HG03175 (cell line): Measurements from ENCODE around the gene FBRSL1.
"Not testable (repeated sequence)": the region's sequence is repeated elsewhere in the genome, so short reads cannot be mapped to it uniquely, and the experiment has no call there.

Source experiments
- ATAC-seq: cut with Tn5 transposase; IDR thresholded peaks from one replicate; pipeline ENCODE4 v1.9.1; 2021; ENCODE audit warnings: mild to moderate bottlenecking, moderate library complexity; ENCODE audit not compliant: unreplicated experiment

Gene FBRSL1

DNA sequence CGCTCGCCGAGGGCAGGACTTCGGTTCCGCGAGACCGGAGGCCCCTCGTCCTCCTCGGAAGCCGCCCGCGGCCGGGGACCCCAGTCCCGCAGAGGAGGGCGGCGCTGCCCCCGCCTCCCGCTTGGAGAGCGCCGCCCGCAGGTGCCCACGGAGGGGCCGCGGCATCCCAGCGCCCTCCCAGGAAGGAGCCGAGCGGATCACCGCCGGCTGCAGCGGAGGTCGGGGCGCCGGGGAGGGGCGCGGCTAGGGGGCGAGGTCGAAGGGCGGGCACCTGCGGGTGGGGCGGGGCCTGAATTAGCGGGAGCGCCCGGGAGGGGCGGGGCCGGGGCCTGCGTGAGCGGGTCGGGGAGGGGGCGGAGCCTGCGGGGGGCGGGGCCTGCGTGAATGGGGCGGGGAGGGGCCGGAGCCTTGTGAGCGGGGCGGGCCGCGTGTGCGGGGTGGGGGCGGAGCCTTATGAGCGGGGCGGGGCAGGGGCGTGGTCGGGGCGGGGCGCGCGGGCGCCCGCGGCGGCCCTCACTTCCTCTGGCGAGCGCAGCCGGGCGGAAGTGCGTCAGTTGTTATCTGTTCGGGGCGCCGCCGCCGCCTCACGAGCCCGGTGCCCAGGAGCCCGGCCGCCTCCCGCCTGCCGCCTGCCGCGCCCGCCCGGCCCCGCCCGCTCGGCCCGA lies at the start of gene FBRSL1:
Gene FBRSL1, plus strand, starts transcription at position 550 of the 665 bp plus-strand sequence.
- ATAC-seq = peak; percentile 58

DNA sequence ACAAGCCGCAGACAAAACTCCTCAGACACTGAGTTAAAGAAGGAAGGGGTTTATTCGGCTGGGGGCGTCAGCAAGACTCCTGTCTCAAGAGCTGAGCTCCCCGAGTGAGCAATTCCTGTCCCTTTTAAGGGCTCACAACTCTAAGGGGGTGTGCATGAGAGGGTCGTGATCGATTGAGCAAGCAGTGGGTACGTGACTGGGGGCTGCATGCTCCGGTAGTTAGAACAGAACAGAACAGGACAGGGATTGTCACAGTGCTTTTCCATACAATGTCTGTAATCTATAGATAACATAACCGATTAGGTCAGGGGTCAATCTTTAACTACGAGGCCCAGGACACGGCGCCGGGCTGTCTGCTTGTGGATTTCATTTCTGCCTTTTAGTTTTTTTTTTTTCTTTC lies 49.5 kb upstream of the FBRSL1 start:
- ATAC-seq = not testable (repeated sequence)

DNA sequence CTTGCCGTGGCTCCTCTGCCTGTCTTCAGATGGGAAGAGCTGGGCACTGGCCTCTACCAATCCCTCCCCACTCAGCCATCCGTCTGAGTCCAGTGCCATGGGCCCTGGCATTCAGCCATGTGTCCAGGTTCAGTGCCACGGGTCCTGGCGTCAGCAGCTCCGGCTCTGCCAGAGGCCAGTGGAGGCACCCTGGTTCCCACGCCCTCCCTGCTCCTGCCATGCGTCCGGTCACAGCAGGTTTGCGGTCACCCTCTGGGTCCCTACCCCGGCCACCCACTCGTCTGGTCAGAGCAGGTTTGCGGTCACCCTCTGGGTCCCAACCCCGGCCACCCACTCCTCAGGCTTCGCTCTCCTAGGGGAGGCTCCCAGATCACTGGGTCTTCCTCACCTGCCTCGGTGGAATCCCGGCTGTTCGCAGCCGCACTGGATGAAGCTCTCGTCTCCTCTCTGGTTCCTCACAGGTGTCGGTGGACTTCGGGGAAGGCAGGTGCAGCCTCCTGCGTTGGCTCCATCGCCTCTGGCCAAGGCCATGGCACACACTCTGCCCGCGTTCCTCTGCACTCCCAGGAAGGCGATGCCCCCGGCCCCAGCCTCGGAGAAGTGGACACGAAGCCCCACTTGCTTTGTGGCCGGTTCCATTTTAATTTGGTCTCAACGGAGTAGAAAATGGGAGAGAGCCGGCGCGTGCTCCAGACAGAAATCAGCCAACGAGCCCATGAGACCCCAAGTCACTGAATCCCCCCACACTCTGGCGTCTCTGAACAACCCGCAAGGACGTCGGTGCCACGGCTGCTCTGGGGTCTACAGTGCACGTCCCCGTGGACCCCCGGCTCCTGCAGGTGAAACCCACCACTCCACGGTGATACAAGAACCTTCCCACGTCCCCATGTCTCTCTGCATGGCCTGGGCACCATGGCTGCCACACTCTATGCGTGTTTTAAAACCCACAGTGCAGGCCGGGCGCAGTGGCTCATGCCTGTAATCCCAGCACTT lies 47.8 kb upstream of the FBRSL1 start:
- no peak for ATAC-seq

DNA sequence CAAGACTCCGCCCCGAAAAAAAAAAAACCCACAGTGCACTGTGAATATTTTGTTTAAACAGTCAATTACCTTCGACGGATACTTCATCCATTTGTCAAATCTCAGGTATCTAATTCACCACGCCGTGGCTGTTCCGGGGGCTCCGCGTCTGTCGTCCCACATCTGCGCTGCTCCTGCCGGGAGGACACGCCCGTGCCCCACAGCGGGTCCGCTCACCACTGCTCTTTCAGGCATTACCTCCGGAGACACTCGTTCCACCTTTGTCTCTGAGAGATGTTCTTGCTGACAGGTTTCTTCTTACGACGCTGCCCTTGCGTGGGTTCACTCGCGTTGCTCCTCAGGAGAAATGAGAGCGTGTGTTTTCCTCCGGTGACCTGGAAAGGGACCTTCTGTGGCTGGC lies 46.9 kb upstream of the FBRSL1 start:
- ATAC-seq = no peak

DNA sequence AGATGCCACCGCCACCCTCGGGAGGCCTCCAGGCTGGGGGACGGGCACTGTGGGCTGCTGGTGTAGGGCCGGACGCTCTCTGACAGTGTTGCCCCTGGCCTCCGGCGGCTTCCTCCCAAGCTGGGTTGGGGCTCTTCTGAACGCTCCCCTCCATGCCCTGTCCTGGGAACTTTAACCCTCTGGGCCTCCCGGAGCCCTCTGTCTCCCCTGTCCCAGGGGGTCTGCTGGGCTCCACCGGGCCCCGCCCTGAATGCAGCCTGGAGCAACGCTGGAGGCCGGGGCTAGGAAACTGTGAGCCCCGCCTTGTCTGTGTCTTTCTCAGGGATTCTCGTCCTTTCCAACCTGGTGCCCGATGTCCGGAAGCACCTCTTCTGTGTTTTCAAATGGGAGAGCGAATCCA lies 45.7 kb upstream of the FBRSL1 start:
- ATAC-seq = no peak

DNA sequence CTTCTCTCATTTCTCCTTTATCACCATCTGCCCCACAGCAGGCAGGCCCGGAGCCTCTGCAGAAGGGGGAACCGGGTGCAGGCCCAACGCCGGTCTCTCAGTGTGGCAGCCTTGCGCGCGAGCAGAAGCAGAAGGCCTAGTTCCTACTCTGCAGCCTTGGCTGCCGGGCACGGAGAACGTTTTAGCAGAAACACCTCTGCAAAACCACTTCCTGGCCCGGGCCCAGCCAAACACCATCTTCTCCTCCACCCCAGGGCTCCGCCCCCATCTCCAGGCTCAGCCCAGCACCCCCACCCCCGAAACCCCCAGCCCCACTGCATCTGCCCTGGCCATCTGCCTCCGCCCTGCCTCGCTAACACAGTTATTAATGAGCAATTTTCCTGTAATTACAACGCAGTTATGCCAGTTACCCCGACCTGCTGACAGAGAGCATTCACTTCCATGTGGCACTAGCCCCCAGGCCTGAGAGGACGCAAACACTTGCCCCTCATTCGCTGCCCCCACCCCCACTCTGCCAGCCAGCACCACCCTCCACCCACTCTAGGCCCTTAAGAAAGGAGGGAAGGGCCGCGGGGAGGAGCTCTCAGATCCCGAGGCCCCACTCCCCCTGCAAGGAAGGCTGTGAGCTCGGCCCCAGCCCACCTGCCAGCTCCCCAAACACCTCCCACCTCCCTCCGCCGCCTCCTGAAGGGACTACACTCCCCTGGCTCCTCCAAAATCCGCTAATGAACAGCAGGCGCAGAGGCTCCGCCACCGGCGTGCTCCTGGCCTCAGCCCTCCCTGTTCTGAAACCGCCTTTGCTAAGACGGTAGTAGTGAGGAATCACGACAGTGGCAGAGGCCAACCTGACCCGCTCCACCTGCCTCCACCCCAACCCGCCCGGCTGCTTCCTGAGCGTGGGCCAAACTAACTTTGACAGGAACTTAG lies 44.7 kb upstream of the FBRSL1 start:
- peak; percentile 65 for ATAC-seq

DNA sequence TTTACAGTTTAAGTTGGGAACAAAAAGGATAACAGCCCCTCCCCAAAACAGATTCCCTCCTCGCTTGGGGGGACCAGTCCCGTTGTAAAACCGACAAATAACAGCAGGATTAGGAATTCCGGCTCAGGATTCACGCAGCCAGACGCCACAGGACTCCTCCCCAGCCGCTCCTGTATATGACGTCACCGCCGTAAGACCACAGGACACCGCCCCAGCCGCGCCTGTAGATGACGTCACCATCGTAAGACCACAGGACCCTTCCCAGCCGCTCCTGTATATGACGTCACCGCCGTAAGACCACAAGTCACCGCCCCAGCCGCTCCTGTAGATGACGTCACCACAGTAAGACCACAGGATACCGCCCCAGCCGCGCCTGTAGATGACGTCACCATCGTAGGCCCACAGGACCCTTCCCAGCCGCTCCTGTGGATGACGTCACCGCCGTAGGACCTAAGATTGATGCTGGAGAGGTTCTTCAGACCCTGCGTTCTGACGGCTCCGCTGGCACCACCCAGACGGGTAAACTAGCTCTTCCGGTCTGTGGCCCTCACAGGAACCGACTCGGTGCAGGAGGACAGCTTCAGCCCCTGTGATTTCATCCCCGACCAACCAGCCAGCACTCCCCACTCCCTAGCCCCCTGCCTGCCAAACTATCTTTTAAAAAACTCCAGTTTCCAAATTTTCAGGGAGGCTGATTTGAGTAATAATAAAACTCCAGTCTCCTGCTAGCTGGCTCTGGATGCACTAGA lies 43.9 kb upstream of the FBRSL1 start:
- ATAC-seq = no peak

DNA sequence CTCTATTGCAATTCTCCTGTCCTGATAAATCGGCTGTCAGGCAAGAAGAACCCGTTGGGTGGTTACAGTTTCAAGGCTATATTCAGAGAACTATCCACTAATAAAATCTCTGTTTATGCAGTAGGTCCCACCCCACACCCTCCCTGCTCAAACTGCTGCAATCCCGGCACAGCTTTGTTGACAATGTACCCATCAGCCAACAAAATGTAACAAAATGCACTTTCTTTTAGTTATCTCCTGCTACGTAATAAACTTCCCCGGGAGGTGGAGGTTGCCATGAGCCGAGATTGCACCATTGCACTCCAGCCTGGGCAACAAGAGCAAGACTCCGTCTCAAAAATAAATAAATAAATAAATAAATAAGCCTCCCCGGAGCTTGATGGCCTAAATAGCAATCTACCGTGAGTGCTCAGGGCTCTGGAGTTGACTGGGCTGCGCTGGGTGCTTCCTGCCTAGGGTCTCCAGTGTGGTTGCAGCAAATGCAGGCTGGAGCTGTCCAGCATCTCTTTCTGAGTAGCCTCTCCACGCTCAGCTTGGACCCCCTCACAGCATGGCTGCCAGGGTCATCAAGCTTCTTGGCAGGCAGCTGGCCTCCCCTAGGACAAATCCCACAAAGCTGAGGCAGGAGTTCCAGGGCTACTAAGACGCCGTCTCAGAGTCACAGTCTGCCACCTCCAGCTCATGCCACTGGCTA lies 43.2 kb upstream of the FBRSL1 start:
- no peak for ATAC-seq

DNA sequence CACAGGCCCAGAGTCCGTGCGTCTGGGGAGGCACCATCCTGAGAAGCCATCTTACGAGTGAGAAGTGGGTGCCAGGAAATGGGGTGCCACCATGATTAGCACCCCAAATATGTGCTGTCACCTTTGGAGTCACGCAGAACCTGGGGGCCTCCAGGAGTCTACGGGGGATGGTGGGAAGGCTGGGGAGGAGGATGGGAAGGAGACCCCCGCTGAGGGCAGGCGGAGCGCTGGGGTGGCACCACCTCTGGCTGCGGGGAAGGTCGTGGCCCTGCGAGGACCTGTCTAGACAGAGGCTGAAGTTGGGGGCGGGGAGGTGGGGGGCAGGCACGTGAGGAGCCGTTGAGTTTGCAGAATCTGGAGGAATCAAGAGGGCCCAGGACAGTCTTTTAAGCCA lies 42.6 kb upstream of the FBRSL1 start:
- ATAC-seq = no peak

DNA sequence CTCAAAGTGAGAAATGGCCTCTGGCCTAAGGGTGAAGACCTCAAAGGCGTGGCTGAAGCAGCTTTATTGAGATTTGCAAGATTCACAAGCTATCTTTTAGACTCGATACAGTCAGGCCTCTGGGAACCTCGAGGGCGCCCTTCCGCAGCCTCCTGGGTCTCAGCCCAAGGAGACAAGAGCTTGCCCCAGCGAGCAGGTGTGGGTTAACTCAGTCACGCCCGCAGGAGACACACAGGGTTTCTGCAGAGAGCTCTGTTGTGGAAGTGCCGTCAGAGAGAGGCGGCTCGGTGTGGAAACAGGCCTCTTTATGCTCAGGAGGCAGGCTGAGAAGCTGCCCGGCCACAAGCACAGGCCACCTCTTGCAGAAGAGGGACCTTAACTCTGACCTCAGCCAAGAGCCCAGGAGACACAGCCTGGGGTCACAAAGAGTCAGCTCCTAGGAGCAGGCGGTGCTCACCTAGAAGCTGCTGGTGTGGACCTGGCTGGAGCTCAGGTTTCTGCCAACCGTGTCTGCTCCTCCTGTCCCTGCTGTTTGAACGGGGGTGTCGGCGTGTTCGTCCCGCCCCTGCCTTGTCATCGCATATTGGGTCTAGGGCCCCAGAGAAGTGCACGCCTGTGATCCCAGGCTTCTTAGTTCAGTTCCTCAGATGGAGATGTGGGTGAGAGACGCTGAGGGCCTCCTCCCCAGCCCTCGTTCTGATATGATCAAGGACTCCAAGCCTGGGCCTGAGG lies 42.1 kb upstream of the FBRSL1 start:
- no peak for ATAC-seq

DNA sequence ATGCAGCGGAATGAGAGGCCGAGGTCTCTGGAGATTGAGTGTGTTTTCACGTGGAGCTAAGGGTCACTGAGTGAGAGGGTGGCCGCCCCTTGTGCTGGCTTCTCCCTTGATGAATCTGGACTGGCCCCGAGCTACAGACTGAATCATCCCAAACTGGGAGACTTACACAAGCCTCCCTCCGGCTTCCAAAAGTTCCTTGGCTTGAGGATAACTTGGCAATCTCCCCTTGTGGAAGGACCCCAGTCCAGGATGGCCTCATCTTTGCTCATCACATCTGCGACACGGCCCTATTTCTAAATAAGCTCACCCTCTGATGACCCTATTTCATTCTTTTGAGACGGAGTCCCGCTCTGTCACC lies 41.5 kb upstream of the FBRSL1 start:
- ATAC-seq = no peak

DNA sequence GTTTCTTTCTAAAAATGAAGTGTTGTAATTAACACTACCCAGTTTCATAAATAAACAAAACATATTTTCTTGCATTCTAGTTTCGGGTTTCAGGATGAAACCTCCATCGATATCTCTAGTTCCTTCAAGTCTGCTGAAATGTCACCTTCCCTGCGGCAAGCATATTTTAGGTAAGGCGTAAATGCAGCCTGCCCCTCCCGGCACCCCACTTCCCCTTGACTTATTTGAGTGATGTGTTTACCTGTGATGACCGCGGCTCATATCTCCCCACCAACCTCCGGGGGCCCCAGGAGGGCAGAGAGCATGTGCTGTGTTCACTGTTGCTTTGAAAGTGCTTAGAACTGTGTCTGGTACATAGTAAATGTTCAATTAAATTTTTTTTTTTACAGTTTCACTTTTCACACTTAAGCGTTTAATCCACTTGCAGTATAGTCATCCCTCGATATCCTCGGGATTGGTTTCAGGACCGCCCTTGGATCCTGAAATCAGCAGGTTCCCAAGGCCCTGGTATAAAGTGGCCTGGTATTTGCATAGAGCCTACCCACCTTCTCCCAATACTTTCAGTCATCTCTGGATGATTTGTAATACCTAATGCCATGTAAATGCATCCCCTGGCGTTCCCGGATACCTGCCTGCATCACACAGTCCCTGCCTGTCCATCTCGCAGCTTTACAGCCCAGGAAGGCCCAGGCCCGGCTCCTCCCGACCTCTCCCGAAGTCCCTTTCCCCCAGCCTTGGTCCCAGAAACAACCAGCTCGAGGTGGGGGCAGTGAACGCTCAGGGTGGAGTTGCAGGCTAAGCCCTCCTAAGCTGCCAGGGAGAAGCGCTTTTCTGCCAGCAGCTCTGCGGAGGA lies 40.2 kb upstream of the FBRSL1 start:
- peak; percentile 73 for ATAC-seq

DNA sequence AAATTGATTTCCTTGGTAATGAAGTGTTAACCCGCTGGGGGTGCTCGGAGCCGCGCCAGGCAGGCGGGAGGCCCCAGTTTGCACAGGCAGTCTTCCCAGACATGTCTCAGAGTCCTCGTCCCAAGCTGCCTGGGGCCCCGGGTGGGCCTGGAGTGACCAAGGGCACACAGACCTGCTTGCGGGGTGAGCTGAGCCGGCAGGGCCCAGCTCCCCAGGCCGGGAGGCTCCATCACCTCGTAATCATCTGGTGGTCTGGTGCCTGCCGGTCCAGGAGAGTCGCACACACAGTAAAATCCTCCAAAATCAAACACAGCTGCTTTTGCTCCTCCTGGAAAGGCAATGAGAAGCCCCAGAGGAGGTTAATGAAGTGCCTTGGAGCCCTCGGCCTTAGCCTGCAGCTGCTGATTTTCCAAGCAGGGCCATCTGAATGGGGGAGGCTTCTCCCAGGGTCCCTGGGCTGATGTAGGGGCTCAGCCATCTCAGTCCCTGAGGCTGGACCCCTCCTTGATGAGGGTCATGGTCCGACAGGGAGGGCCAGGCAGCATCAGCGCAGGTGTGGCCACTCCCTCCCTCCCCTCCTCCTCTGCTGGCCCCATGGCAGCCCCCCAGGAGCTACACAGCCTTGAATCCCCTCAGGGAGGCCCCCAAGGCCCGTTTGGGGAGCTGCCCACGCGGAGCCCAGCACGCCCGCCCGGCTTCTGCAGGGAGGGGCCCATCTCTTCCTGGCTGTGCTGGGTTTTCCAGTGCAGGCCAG lies 39.4 kb upstream of the FBRSL1 start:
- no peak for ATAC-seq

DNA sequence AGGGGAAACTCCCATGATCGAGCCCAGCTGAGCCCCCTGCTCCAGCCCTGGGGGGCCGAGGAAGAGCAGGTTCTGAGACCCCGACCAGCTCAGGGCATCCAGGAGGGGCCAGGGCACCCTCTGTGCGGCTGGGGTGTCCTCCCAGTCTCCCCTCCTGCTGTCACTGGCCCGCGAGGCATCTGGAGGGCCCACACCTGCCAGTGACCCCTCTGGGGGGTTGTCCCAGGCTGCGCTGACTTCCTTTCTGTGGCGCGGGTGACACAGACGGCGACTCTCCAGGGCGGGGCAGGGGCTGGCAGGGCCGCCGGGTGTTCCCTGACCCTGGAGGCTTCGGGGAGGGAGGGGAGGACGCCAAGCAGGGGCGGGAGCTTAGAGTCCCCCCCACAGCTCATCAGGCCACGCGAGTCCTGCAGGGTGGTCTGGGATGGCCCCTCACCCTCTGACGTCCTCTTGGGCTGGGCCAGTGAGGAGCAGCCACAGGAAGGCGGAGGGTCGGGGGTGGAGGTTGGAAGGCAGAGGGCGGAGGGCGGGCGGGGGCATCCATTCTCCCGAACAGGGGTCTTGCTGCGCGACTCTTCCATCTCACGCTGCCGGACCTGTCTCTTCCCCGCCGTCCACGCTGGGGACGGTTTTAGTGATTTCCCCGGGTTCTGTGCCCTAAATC lies 38.6 kb upstream of the FBRSL1 start:
- peak; percentile 30 for ATAC-seq

DNA sequence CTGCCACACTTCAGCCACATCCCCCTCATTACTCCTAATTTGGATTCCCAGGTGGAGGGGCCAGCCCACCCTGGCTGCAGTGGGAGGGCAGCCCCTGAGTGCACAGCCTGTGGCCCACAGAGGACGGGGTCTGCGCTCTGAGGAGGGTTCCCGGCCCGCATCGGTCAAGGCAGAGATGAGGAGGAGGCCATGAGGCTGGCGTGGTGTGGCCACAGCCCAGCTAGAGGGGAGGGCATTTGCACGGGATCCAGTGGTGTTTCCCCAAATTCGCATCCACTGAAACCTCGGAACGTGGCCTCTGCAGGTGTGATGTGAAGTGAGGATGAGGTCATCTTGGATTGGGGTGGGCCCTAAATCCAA lies 38.1 kb upstream of the FBRSL1 start:
- no peak for ATAC-seq

DNA sequence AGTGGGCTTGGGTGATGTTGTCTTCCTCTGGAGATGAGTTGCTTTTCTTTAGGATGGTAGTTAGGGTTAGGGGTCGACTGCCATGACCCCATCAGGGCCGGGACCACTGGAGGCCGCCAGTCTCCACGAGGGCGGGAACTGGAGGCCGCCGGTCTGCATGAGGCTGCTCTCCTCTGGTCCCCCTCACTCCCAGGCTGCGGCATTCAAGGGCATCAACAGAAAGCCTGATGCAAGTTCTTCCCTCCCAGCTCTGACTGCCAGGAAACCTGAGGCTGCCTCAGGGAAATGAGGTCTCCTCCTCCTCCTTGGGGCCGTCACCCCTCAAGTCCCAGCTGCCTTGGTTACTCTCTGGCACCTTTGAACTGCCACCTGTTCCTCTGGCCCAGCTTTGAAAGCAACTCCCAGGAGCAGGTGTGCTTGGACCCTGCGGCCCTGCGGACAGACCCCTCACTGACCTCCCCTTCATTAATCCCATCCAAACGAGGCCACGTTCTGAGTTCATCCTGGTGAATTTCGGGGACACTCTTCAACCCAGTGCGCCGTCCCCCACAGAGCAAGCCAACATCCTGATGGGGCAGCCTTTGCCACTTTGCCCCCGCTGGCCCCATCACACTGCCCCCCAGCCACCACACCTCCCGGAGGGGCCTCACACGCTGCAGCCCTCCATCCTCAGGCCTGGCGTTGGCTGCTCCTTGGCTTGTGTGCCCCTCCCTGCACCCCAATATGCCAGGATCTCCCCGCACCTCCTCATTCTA lies 37.2 kb upstream of the FBRSL1 start:
- ATAC-seq = no peak
